GM10847 (cell line): ENCODE measurements around the gene UBXN2A.

ENCODE experiments used
- POLR2A ChIP-seq: IDR thresholded peaks from 2 replicates; pipeline ENCODE4 v1.6.1; 2011; ENCODE audit not compliant: insufficient read length; ENCODE audit errors: extremely low read depth

The UBXN2A gene

DNA sequence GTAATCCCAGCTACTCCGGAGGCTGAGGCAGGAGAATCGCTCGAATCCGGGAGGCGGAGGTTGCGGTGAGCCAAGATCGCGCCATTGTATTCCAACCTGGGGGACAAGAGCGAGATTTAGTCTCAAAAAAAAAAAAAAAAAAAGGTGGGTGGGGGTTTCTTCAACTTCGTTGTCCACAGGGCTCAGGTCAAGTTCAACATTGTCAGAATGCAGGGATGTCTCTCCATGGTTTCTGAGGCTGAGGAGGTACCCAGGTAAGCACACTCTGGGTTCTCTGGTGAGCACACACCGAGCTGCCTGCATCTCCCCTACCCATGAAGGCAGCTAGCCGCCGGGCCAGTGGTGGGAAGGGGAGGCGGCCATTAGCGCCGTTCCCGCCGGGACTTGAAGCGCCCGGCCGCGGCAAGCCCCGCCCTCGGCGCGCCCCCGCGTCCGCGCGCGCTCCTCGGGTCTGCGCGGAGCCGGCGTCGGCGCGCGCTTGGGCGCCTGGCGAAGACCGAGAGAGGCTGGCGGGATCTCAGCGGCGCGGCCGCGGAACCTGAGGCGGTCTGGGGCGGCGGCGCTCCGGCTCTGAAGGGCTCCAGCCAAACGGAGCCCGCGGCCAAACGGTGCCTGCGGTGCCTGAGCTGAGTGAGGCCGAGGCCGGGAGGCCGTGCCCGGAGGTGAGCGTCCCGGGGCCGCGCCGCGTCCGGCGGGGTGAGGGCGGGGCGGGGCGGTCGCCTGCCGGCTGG, at the start of gene UBXN2A:
TSS of gene UBXN2A (plus strand) at position 477 of the 731 bp plus-strand sequence. CDS start 17,852 bp downstream, outside the sequence.
- peak; percentile 76 for TF ChIP-seq POLR2A

DNA sequence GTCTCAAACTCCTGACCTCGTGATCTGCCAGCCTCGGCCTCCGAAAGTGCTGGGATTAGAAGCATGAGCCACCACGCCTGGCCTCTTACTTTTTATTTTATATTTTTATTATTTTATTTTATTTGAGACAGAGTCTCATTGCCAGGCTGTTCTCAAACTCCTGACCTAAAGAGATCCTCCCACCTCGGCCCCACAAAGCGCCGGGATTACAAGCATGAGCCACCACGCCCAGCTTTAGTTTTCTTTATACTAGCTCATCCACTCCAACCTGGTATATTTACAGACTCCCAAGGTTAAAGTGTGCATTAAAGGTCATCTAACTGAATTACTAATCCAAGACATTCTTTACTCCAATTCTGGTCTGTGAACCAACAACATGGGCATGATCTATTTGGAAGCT, 40.1 kb upstream of the UBXN2A start:
- no peak for TF ChIP-seq POLR2A

- TF ChIP-seq POLR2A = no peak
These were observed 39.5 kb upstream of the UBXN2A start for GRCh38 chr2:23900541-23901322.

GRCh38 chr2:23901966-23902846, 38.1 kb upstream of the UBXN2A start:
- no peak for TF ChIP-seq POLR2A

- no peak for TF ChIP-seq POLR2A
These were observed 37.2 kb upstream of the UBXN2A start for GRCh38 chr2:23903034-23903433.

- TF ChIP-seq POLR2A = no peak
These were observed 36.0 kb upstream of the UBXN2A start for GRCh38 chr2:23904215-23904614.

DNA sequence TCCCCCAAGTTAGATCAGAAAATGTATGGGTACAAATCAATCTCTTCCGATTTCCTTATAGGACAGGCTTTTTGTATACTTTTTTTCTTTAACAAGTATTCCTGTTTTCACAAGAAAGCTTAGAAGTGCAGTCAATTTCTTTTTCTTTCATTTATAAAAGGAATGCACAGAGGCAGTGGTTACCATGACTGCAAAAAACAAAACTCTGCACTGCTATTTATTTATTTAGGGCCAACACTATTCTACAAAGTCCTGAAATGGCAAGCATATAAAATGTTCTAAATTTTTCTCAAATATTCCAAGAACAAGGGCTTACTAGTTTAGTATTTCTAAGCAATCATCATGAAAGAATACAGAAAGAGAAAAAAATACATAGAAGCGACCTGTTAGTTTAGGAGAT, 35.6 kb upstream of the UBXN2A start:
- no peak for TF ChIP-seq POLR2A

DNA sequence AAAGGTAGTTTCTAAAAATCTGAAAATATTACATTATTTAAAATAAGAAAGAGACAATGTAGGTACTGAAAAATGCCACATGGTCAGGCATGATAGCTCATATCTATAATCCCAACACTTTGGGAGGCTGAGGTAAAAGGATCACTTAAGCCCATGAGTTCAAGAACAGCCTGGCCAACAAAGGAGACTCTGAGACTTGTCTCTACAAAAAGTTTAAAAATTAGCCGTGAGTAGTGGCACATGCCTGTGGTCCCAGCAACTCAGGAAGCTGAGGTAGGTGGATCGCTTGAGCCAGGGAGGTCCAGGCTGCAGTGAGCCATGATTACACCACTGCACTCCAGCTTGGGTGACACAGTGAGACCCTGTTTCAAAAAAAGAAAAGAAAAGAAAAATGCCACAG, 35.1 kb upstream of the UBXN2A start:
- no peak for TF ChIP-seq POLR2A

GRCh38 chr2:23912054-23912453, 28.2 kb upstream of the UBXN2A start:
- no peak for TF ChIP-seq POLR2A

- no peak for TF ChIP-seq POLR2A
These were observed 24.9 kb upstream of the UBXN2A start for GRCh38 chr2:23915327-23915726.

GRCh38 chr2:23916727-23917405, 23.4 kb upstream of the UBXN2A start:
- no peak for TF ChIP-seq POLR2A

GRCh38 chr2:23918837-23919489, 21.3 kb upstream of the UBXN2A start:
- TF ChIP-seq POLR2A = no peak

DNA sequence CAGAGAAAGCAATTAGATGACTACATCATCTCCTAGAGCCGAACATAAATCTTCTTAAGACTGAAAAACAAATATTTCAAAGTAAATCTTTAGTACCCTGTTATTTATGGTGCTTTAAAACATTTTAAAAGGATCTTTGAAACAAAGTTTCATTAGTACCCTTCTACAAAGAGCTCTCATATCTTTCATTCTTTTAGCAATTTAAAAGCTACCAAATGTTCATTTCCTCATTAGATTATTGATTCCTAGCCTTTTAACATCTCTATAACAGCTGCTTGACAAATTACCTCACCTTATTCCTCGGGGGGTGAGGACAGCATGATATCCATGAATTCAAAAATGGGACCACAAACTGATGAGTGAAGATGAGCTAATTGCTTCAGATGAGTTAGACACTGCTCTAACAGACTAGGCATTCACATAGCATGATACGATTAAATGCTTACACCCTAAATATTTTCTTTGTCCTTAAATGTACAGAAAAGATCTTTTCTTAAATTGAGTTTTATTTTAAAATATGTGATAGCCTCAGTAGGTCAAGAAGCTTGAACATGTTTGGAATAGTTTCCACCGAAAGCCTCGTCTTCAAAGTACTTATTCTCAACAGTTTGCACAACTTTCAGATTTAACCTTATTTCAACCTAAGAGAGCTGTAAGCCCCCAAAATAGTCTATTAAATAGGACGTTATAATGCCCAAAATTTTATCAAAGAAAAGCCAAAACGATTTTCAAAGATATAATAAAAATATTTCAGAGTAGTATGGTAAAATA, 15.5 kb upstream of the UBXN2A start:
- no peak for TF ChIP-seq POLR2A

GRCh38 chr2:23925702-23926289, 14.5 kb upstream of the UBXN2A start:
- peak; percentile 49 for TF ChIP-seq POLR2A

GRCh38 chr2:23926290-23926749, 13.9 kb upstream of the UBXN2A start:
- no peak for TF ChIP-seq POLR2A
